Ectodermal cell (in vitro differentiated cells): Measurements from ENCODE around the gene CHAT.

Experiments used
- H3K27ac ChIP-seq: 2 replicates; pipeline ENCODE4 v1.7.0; 2013; ENCODE audit warnings: mild to moderate bottlenecking, low read depth, low read length; ENCODE audit not compliant: insufficient read depth, poor library complexity, severe bottlenecking
- H3K27me3 ChIP-seq: 2 replicates; pipeline ENCODE4 v1.7.0; 2013; ENCODE audit warnings: mild to moderate bottlenecking, low read length; ENCODE audit not compliant: insufficient read depth, control insufficient read depth, poor library complexity, severe bottlenecking
- H3K36me3 ChIP-seq: one replicate; pipeline ENCODE4 v1.7.0; 2013; ENCODE audit warnings: low read length; ENCODE audit not compliant: control insufficient read depth, insufficient read depth
- H3K4me1 ChIP-seq: one replicate; pipeline ENCODE4 v1.7.0; 2013; ENCODE audit warnings: low read length; ENCODE audit not compliant: control insufficient read depth, insufficient read depth
- H3K4me3 ChIP-seq: 2 replicates; pipeline ENCODE4 v1.7.0; 2013; ENCODE audit warnings: low read depth, low read length, control low read depth; ENCODE audit not compliant: insufficient read depth
- H3K9me3 ChIP-seq: 2 replicates; pipeline ENCODE4 v1.7.0; 2013; ENCODE audit warnings: mild to moderate bottlenecking, low read length, moderate library complexity; ENCODE audit not compliant: control insufficient read depth
- WGBS, 2 experiments: methylation state at CpG; one replicate each; pipeline ENCODE4 v1.1.7; 2013; ENCODE audit warnings: missing lambda C conversion rate in 2 of 2; 5-methylcytosine and 5-hydroxymethylcytosine counted together

The CHAT gene

DNA sequence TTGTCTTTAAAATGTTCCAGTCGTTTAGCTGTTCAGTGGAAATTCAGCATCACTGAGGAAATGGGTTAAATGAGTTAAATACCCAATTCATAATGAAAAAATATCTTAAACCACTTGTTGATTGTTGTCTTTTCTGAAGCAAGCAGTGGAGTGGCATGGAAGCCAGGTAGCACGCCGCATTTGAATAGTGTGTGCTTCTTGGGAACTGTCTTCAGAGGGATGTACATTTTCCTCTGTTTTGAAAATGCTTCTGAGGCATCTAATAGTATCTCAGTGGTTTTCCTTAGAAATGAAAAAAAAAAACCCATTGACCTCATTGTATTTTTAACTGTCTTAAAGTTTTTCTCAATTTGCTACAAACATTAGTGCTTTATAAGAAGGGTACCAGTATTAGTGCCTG, 93.7 kb downstream of the CHAT start:
- 86 to 94% methylated on average over 3 of the region's 3 CpGs for WGBS, 2 experiments

DNA sequence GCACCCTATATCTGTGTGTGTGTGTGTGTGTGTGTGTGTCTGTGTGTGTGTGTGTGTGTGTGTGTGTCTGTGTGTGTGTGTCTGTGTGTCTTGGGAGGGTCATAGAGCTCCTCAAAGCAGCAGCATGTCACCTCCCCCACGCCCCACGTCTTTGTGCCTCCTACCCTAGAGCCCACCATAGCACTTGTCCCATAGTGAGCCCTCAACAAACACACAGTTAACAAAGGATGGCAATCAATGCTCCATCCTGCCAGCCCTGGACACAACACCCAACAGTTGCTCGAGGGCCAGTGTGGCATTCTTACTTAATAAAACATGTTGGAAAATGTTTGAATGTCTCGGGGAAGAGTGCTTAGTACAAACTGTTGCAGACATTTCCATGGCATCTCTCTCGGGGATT, 96.1 kb downstream of the CHAT start:
- 65 to 71% methylated on average over 5 of the region's 5 CpGs for WGBS, 2 experiments
- H3K27me3 ChIP-seq: no peaks in the 10 kb centered on the region
- no peak overlapping the region for H3K4me3 ChIP-seq
- H3K27ac ChIP-seq: no peak overlapping the region
- no peaks in the 10 kb centered on the region for H3K36me3 ChIP-seq
- no peaks in the 10 kb centered on the region for H3K9me3 ChIP-seq
- peaks cover 3% of the 10 kb centered on the region for H3K4me1 ChIP-seq

More for the DNA sequence above, 93.7 kb downstream of the CHAT start:
- Histone ChIP-seq H3K4me3 (no peak overlapping the region), H3K27me3 (no peaks in the 10 kb centered on the region), H3K36me3 (no peaks in the 10 kb centered on the region), H3K4me1 (peaks cover 3% of the 10 kb centered on the region), H3K27ac (no peak overlapping the region), H3K9me3 (no peaks in the 10 kb centered on the region)

DNA sequence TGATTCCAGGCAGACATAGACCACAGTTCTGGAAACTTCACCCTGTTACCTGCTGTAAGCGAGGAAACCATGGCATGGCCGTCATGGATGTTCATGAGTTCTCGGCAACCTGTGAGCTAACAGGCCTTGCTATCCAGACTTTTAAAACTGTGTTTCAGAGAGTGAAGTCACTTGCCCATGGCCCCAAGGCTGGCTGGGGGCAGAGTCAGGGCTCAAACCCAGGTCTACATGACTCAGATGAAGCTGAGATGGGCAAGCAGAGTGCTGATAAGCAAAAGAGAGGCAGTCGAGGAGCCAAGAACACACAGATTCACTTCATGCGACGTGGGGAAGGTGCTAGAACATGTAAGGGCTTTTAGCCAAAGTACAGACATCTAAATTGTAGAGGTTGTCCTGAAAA, 97.1 kb downstream of the CHAT start:
- Histone ChIP-seq H3K4me1 (peaks cover 3% of the 10 kb centered on the region), H3K27ac (no peak overlapping the region), H3K4me3 (no peak overlapping the region), H3K9me3 (no peaks in the 10 kb centered on the region), H3K27me3 (no peaks in the 10 kb centered on the region), H3K36me3 (no peaks in the 10 kb centered on the region)
- WGBS, 2 experiments: 91 to 97% methylated on average over 6 of the region's 6 CpGs

DNA sequence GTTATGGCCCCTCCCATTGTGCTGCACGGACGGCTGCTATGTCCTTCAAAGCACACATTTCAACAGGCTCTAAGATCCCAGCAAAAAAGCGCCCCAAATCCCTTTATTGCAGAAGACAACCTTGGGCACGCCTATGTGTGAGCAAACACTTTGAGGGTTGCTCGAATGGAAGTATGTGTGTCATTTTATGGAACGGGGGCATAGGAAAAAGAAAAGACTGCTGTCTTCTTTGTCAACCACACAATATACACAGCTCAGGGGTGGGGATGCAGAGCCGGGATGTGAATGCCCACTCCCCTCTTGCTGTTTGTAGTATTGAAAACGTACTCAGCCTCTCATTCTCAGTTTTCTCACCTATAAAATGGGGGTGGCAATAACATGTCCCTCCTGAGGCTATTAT, 97.6 kb downstream of the CHAT start:
- Histone ChIP-seq H3K36me3 (no peaks in the 10 kb centered on the region), H3K4me3 (no peak overlapping the region), H3K9me3 (no peaks in the 10 kb centered on the region), H3K4me1 (peaks cover 3% of the 10 kb centered on the region), H3K27ac (no peak overlapping the region), H3K27me3 (no peaks in the 10 kb centered on the region)
- WGBS, 2 experiments: 90% methylated on average over 6 to 8 of the region's 8 CpGs

DNA sequence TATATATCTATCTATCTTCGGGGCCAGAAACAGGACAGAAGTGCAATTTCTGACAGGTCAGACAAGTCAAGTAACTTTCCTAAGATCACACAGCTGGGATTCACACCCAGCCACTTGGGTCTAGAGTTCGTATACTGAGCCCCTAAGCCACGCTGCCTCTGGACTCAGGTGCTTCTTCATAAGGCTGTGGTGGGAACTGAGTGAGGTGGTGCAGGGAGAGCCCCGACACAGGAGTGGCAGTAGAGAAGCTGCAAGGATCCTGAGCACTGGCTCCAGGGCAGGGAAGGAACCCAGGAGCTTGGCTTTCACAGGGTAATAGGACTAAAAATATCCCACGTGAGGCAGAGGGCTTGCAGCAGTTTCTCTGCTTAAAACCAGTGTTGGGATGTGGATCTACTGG, 99.4 kb downstream of the CHAT start:
- WGBS, 2 experiments: 90 to 97% methylated on average over 4 to 5 of the region's 5 CpGs
- Histone ChIP-seq H3K4me3 (no peak overlapping the region), H3K9me3 (no peaks in the 10 kb centered on the region), H3K27ac (no peak overlapping the region), H3K27me3 (no peaks in the 10 kb centered on the region), H3K4me1 (peaks cover 3% of the 10 kb centered on the region), H3K36me3 (no peaks in the 10 kb centered on the region)
